SK-N-SH treated with all-trans-retinoic acid at 6 μM for 48 hours (cell line): ENCODE results near the gene GRM4.
A peak's percentile ranks its signal among the peaks of the same experiment; 100 is the strongest.

ENCODE experiments used
- ATAC-seq: fragments of 200-7000 bp; cut with Tn5 transposase; 3 replicates; pipeline ENCODE4 v1.9.1; 2020; ENCODE audit warnings: mild to moderate bottlenecking, moderate library complexity
- ARNTL ChIP-seq: fragments of 450-650 bp; formaldehyde crosslinking; IDR thresholded peaks from 2 replicates; pipeline ENCODE4 v1.5.0; 2020; ENCODE audit warnings: low read depth, mild to moderate bottlenecking, moderate library complexity, borderline replicate concordance
- BACH2 ChIP-seq: fragments of 250-450 bp; sonication (Bioruptor Pico); IDR thresholded peaks from 2 replicates; pipeline ENCODE4 v1.9.0; 2021; ENCODE audit warnings: mild to moderate bottlenecking, borderline replicate concordance
- CSDC2 ChIP-seq: fragments of 250-450 bp; sonication (Bioruptor Pico); IDR thresholded peaks from 2 replicates; pipeline ENCODE4 v1.5.0; 2020; ENCODE audit warnings: mild to moderate bottlenecking, moderate library complexity
- CSRNP3 ChIP-seq: fragments of 250-450 bp; sonication (Bioruptor Pico); IDR thresholded peaks from 2 replicates; pipeline ENCODE4 v1.5.1; 2021; ENCODE audit warnings: mild to moderate bottlenecking, moderate library complexity
- ESRRG ChIP-seq: fragments of 250-450 bp; sonication (Bioruptor Pico); IDR thresholded peaks from 2 replicates; pipeline ENCODE4 v1.6.1; 2021; ENCODE audit warnings: mild to moderate bottlenecking
- GLIS3 ChIP-seq: fragments of 250-450 bp; sonication (Bioruptor Pico); IDR thresholded peaks from 2 replicates; pipeline ENCODE4 v1.5.0; 2020; ENCODE audit warnings: mild to moderate bottlenecking, moderate library complexity
- OSR1 ChIP-seq: fragments of 250-450 bp; sonication (Bioruptor Pico); IDR thresholded peaks from 2 replicates; pipeline ENCODE4 v1.8.0; 2022; ENCODE audit warnings: moderate library complexity, mild to moderate bottlenecking, inconsistent platforms
- PATZ1 ChIP-seq: fragments of 250-450 bp; sonication (Bioruptor Pico); IDR thresholded peaks from 2 replicates; pipeline ENCODE4 v1.8.0; 2020; ENCODE audit warnings: mild to moderate bottlenecking, moderate library complexity, borderline replicate concordance
- POU6F1 ChIP-seq: fragments of 250-450 bp; sonication (Bioruptor Pico); IDR thresholded peaks from 2 replicates; pipeline ENCODE4 v1.8.0; 2021; ENCODE audit warnings: low read depth, mild to moderate bottlenecking, moderate library complexity, borderline replicate concordance
- PPARA ChIP-seq: fragments of 250-450 bp; sonication (Bioruptor Pico); IDR thresholded peaks from 2 replicates; pipeline ENCODE4 v1.5.0; 2020; ENCODE audit warnings: mild to moderate bottlenecking, borderline replicate concordance
- RARB ChIP-seq: fragments of 250-450 bp; sonication (Bioruptor Pico); IDR thresholded peaks from 2 replicates; pipeline ENCODE4 v1.8.0; 2021; ENCODE audit warnings: mild to moderate bottlenecking, moderate library complexity
- SNAI2 ChIP-seq: fragments of 250-450 bp; sonication (Bioruptor Pico); IDR thresholded peaks from 2 replicates; pipeline ENCODE4 v1.5.0; 2020; ENCODE audit warnings: mild to moderate bottlenecking, moderate library complexity
- TCF4 ChIP-seq: fragments of 250-450 bp; sonication (Bioruptor Pico); IDR thresholded peaks from 2 replicates; pipeline ENCODE4 v1.8.0; 2021; ENCODE audit warnings: mild to moderate bottlenecking, moderate library complexity, borderline replicate concordance
- TOX ChIP-seq: fragments of 250-450 bp; sonication (Bioruptor Pico); IDR thresholded peaks from 2 replicates; pipeline ENCODE4 v1.8.0; 2021; ENCODE audit warnings: mild to moderate bottlenecking, moderate library complexity, borderline replicate concordance
- TSHZ2 ChIP-seq: fragments of 250-450 bp; sonication (Bioruptor Pico); IDR thresholded peaks from 2 replicates; pipeline ENCODE4 v1.5.0; 2020; ENCODE audit warnings: mild to moderate bottlenecking, moderate library complexity
- ZC3H10 ChIP-seq: fragments of 250-450 bp; sonication (Bioruptor Pico); IDR thresholded peaks from 2 replicates; pipeline ENCODE4 v1.5.1; 2021; ENCODE audit warnings: mild to moderate bottlenecking, moderate library complexity
- ZFP30 ChIP-seq: fragments of 450-650 bp; formaldehyde crosslinking; IDR thresholded peaks from 2 replicates; pipeline ENCODE4 v1.5.0; 2022; ENCODE audit warnings: mild to moderate bottlenecking, moderate library complexity
- ZNF565 ChIP-seq: fragments of 450-650 bp; formaldehyde crosslinking; conservative IDR thresholded peaks from 2 replicates; pipeline ENCODE4 v1.5.0; 2020; ENCODE audit warnings: low read depth, mild to moderate bottlenecking, moderate library complexity
- ZNF70 ChIP-seq: fragments of 450-650 bp; formaldehyde crosslinking; IDR thresholded peaks from 2 replicates; pipeline ENCODE4 v1.5.0; 2020; ENCODE audit warnings: mild to moderate bottlenecking, moderate library complexity

The GRM4 gene

GRCh38 chr6:34015586-34015985 is 130.3 kb downstream of the GRM4 start (continued):
- TF ChIP-seq PATZ1: no peak
- no peak for TF ChIP-seq ZNF565 (CRISPR knock-in tag)
- TF ChIP-seq POU6F1 (CRISPR knock-in tag): no peak
- TF ChIP-seq ZC3H10 (CRISPR knock-in tag): no peak
- no peak for TF ChIP-seq OSR1 (CRISPR knock-in tag)

- no peak for ATAC-seq
- TF ChIP-seq CSRNP3 (no peak), TOX (CRISPR knock-in tag) (no peak), ZNF70 (no peak), RARB (CRISPR knock-in tag) (no peak)
Observed at GRCh38 chr6:34011264-34011663, 134.6 kb downstream of the GRM4 start.

- TF ChIP-seq TCF4 (CRISPR knock-in tag) (no peak), ARNTL (CRISPR knock-in tag) (no peak), PPARA (CRISPR knock-in tag) (no peak)
- no peak for ATAC-seq
Observed at GRCh38 chr6:34005901-34006531, 139.9 kb downstream of the GRM4 start.

- TF ChIP-seq ARNTL (CRISPR knock-in tag) (no peak), SNAI2 (no peak), GLIS3 (CRISPR knock-in tag) (no peak), TSHZ2 (no peak), ZNF565 (CRISPR knock-in tag) (no peak), CSDC2 (CRISPR knock-in tag) (no peak), ZNF70 (no peak), ESRRG (no peak), ZFP30 (no peak), OSR1 (CRISPR knock-in tag) (no peak), BACH2 (CRISPR knock-in tag) (no peak), RARB (CRISPR knock-in tag) (no peak)
- ATAC-seq: no peak
Observed at GRCh38 chr6:34004706-34005105, 141.2 kb downstream of the GRM4 start.

GRCh38 chr6:34003962-34004361 is 141.9 kb downstream of the GRM4 start:
- ATAC-seq: no peak
- TF ChIP-seq POU6F1 (CRISPR knock-in tag) (no peak), OSR1 (CRISPR knock-in tag) (no peak), ZFP30 (peak; percentile 94), ZNF565 (CRISPR knock-in tag) (no peak), TCF4 (CRISPR knock-in tag) (no peak)
